RPMI8226 (cell line): Measurements from ENCODE around the gene OR2G2.
A peak's percentile ranks its signal among the peaks of the same experiment; 100 is the strongest.

Experiments
- DNase-seq: peaks from one replicate; pipeline ENCODE4 v3.0.0-alpha.2; 2015

Gene OR2G2

GRCh38 chr1:247588060-247588459 is at the start of gene OR2G2:
Gene OR2G2 (plus strand): TSS chr1:247588360. CDS start chr1:247588360, 0 bp downstream.
- no peak for DNase-seq

- no peak for DNase-seq
These were observed 49.6 kb upstream of the OR2G2 start for GRCh38 chr1:247538561-247538960.

- no peak for DNase-seq
These were observed 48.9 kb upstream of the OR2G2 start for GRCh38 chr1:247539215-247539614.

- peak; percentile 67 for DNase-seq
These were observed 47.6 kb upstream of the OR2G2 start for GRCh38 chr1:247540581-247540980.

- no peak for DNase-seq
These were observed 45.3 kb upstream of the OR2G2 start for GRCh38 chr1:247542811-247543210.

- peak; percentile 20 for DNase-seq
These were observed 40.1 kb upstream of the OR2G2 start for GRCh38 chr1:247548092-247548491.

GRCh38 chr1:247548769-247549182 is 39.4 kb upstream of the OR2G2 start, which contains the start of gene GCSAML:
Gene GCSAML (plus strand): TSS chr1:247549134. CDS start chr1:247549192, 58 bp downstream.
- no peak for DNase-seq

- no peak for DNase-seq
These were observed 36.4 kb upstream of the OR2G2 start for GRCh38 chr1:247551721-247552120.

- no peak for DNase-seq
These were observed 35.9 kb upstream of the OR2G2 start for GRCh38 chr1:247552231-247552630.

- no peak for DNase-seq
These were observed 30.1 kb upstream of the OR2G2 start for GRCh38 chr1:247557926-247558674.

GRCh38 chr1:247561711-247562110 is 26.4 kb upstream of the OR2G2 start:
- no peak for DNase-seq

GRCh38 chr1:247562198-247562597 is 26.0 kb upstream of the OR2G2 start:
- DNase-seq: no peak

GRCh38 chr1:247574236-247574635 is 13.9 kb upstream of the OR2G2 start:
- DNase-seq: no peak

- DNase-seq: no peak
These were observed 13.5 kb upstream of the OR2G2 start for GRCh38 chr1:247574664-247575063.

- DNase-seq: peak; percentile 48
These were observed 11.6 kb upstream of the OR2G2 start for GRCh38 chr1:247576514-247576913.

GRCh38 chr1:247578946-247579460 is 9.2 kb upstream of the OR2G2 start:
- no peak for DNase-seq

- DNase-seq: no peak
These were observed 17.1 kb downstream of the OR2G2 start, which contains the start of gene OR2G3 for GRCh38 chr1:247605286-247605685. Gene OR2G3 (plus strand): TSS chr1:247605586. CDS start chr1:247605586, 0 bp downstream.

GRCh38 chr1:247613405-247613804 is 25.2 kb downstream of the OR2G2 start:
- no peak for DNase-seq

- no peak for DNase-seq
These were observed 26.5 kb downstream of the OR2G2 start for GRCh38 chr1:247614625-247615024.

- no peak for DNase-seq
These were observed 39.8 kb downstream of the OR2G2 start for GRCh38 chr1:247627951-247628350.

- no peak for DNase-seq
These were observed 49.9 kb downstream of the OR2G2 start for GRCh38 chr1:247638011-247638410.

- no peak for DNase-seq
These were observed 50.6 kb downstream of the OR2G2 start for GRCh38 chr1:247638781-247639180.
